Endothelial cell of umbilical vein (primary cell): ENCODE data around the gene ZDHHC19. TPM values are rescaled to one million over a fixed set of nuclear protein-coding genes. Genes with fewer than 3 reads are reported as not detected.

Source experiments
- BruUV-seq: library from RNA; stranded (reverse); fragments of 400-500 nt; replicated peaks from 2 replicates; lab custom pipeline; 2021; lab: Mats Ljungman, UMichigan
- CTCF ChIA-PET: fragments of 300-600, 350-600 bp; sonication (Branson Sonifier 250); formaldehyde crosslinking; loops from one replicate; lab custom pipeline; 2021; ENCODE audit warnings: antibody characterized with exemption, inconsistent platforms; lab: Charles Lee
- POLR2A ChIA-PET: fragments of 300-600, 350-600 bp; sonication (Branson Sonifier 250); formaldehyde crosslinking; loops from one replicate; lab custom pipeline; 2021; ENCODE audit warnings: antibody characterized with exemption, inconsistent platforms; lab: Charles Lee
- DNase-seq: peaks from one replicate; pipeline ENCODE4 v3.0.0-alpha.2; 2011; ENCODE audit warnings: low read depth, low spot score
- FAIRE-seq: peaks from 2 replicates; lab custom pipeline; 2011; peaks lifted over from hg19 to GRCh38; lab: Jason Lieb, UNC
- H2AFZ ChIP-seq: 2 replicates; pipeline ENCODE4 v1.6.0; 2012; ENCODE audit warnings: low read depth, low read length, control low read depth, inconsistent platforms
- H3K27ac ChIP-seq: 2 replicates; pipeline ENCODE4 v1.5.1; 2011; ENCODE audit warnings: low read depth, mild to moderate bottlenecking, control low read depth, low read length, moderate library complexity; ENCODE audit not compliant: insufficient read depth
- H3K27me3 ChIP-seq, 2 experiments: 2 replicates each; pipeline versions ENCODE4 v1.6.0 to v1.6.1; 2011; ENCODE audit warnings: low read length in 2 of 2, mixed read lengths in 1 of 2; ENCODE audit not compliant: control insufficient read depth in 2 of 2, insufficient read depth in 2 of 2
- H3K36me3 ChIP-seq, 2 experiments: 2 replicates in 1 of 2; 3 replicates in 1 of 2; pipeline ENCODE4 v1.5.1; 2011; ENCODE audit warnings: low read length in 2 of 2, mild to moderate bottlenecking in 1 of 2, moderate library complexity in 1 of 2; ENCODE audit not compliant: control insufficient read depth in 2 of 2, insufficient read depth in 2 of 2; ENCODE audit errors: extremely low read depth in 1 of 2
- H3K4me1 ChIP-seq: 3 replicates; pipeline ENCODE4 v1.5.1; 2011; ENCODE audit warnings: mild to moderate bottlenecking, low read length; ENCODE audit not compliant: control insufficient read depth, insufficient read depth; ENCODE audit errors: extremely low read depth
- H3K4me2 ChIP-seq: 2 replicates; pipeline ENCODE4 v1.6.1; 2011; ENCODE audit warnings: low read length, control low read depth, mixed read lengths; ENCODE audit not compliant: insufficient read depth
- H3K4me3 ChIP-seq, 3 experiments: fragments of 200-600 bp in 1 of 3; sonication (generic), shearing (Covaris generic) in 1 of 3; replicated peaks in 1 of 3; 2 replicates each; pipeline ENCODE4 v1.5.1; 2011 to 2016; ENCODE audit warnings: control low read depth in 3 of 3, low read length in 3 of 3, mild to moderate bottlenecking in 2 of 3, inconsistent platforms in 1 of 3, low read depth in 1 of 3, moderate library complexity in 1 of 3; ENCODE audit not compliant: insufficient read depth in 1 of 3
- H3K79me2 ChIP-seq: 2 replicates; pipeline ENCODE4 v1.6.0; 2012; ENCODE audit warnings: low read length, inconsistent platforms; ENCODE audit not compliant: control insufficient read depth, insufficient read depth
- H3K9ac ChIP-seq: replicated peaks from 2 replicates; pipeline ENCODE3; 2011; ENCODE audit warnings: low read length, control low read depth; ENCODE audit not compliant: insufficient read depth; ENCODE audit errors: extremely low read depth
- H3K9me1 ChIP-seq: replicated peaks from 3 replicates; pipeline ENCODE4 v1.6.0; 2011; ENCODE audit warnings: mild to moderate bottlenecking, low read length; ENCODE audit not compliant: control insufficient read depth, insufficient read depth; ENCODE audit errors: extremely low read depth
- H3K9me3 ChIP-seq: replicated peaks from 2 replicates; pipeline ENCODE4 v1.5.1; 2012; ENCODE audit warnings: low read length, inconsistent platforms; ENCODE audit not compliant: control insufficient read depth, insufficient read depth
- H4K20me1 ChIP-seq: replicated peaks from 2 replicates; pipeline ENCODE3; 2011; ENCODE audit warnings: mild to moderate bottlenecking, low read length; ENCODE audit not compliant: control insufficient read depth, insufficient read depth; ENCODE audit errors: extremely low read depth
- EZH2 ChIP-seq: IDR thresholded peaks from 2 replicates; pipeline ENCODE4 v1.6.1; 2012; ENCODE audit warnings: borderline replicate concordance, low read depth, mild to moderate bottlenecking, moderate library complexity, low read length, inconsistent platforms; ENCODE audit not compliant: severe bottlenecking
- FOS ChIP-seq: IDR thresholded peaks from 2 replicates; pipeline ENCODE4 v1.6.1; 2011; ENCODE audit warnings: mild to moderate bottlenecking, low read length, moderate library complexity, borderline replicate concordance; ENCODE audit not compliant: insufficient read depth
- GATA2 ChIP-seq: IDR thresholded peaks from 2 replicates; pipeline ENCODE4 v1.7.0; 2011; ENCODE audit warnings: low read depth, mild to moderate bottlenecking, moderate library complexity, mixed read lengths, low read length; ENCODE audit not compliant: insufficient read length, insufficient read depth
- JUN ChIP-seq: IDR thresholded peaks from 2 replicates; pipeline ENCODE4 v1.6.1; 2011; ENCODE audit warnings: borderline replicate concordance, low read depth; ENCODE audit not compliant: insufficient read length, insufficient read depth
- MAX ChIP-seq: IDR thresholded peaks from 2 replicates; pipeline ENCODE4 v1.6.1; 2011; ENCODE audit not compliant: insufficient read depth, insufficient read length
- MYC ChIP-seq: IDR thresholded peaks from one replicate; pipeline ENCODE4 v1.6.1; 2011; ENCODE audit warnings: mild to moderate bottlenecking, low read depth, low read length
- POLR2A ChIP-seq: IDR thresholded peaks from 2 replicates; pipeline ENCODE4 v1.6.1; 2012; ENCODE audit warnings: low read depth, mild to moderate bottlenecking, control low read depth, low read length
- POLR2AphosphoS5 ChIP-seq: IDR thresholded peaks from 2 replicates; pipeline ENCODE4 v1.6.1; 2012; ENCODE audit warnings: low read depth, mild to moderate bottlenecking, control low read depth, low read length, moderate library complexity; ENCODE audit not compliant: insufficient read depth
- dilution Hi-C: fragments of 300-500 bp; cut with MboI; formaldehyde crosslinking; loops from one replicate; pipeline ENCODE4 v1.15.0; 2019; ENCODE audit warnings: low sequenced_read_pairs; ENCODE audit not compliant: extremely low pct_ligation_motif_present
- intact Hi-C: fragments of 100-400 bp; cut with micrococcal nuclease; formaldehyde crosslinking; loops from one replicate; pipeline ENCODE4 v1.10.0; 2022
- polyA plus RNA-seq, 4 experiments: library from polyadenylated mRNA; depleted of rRNA in 3 of 4; stranded (reverse) in 3 of 4; unstranded in 1 of 4; fragments of >200 nt; gene quantifications; 2 replicates each; pipeline versions ENCODE4 v1.2.1 to v1.2.3, GENCODE V29; 2011 to 2012; ENCODE audit warnings: missing spikeins in 1 of 4
- total RNA-seq: library from RNA; stranded (reverse); gene quantifications from 2 replicates; pipeline ENCODE4 v1.2.3, GENCODE V29; 2021
- TF ChIP-seq, protein P1 (sequence below), 2 donors: IDR thresholded peaks; 1 replicate in 1 of 2; 2 replicates in 1 of 2; pipeline ENCODE4 v1.5.1; 2011; ENCODE audit warnings: low read length in 2 of 2, mild to moderate bottlenecking in 2 of 2, moderate library complexity in 2 of 2, control low read depth in 1 of 2, inconsistent platforms in 1 of 2, low read depth in 1 of 2; ENCODE audit not compliant: insufficient read depth in 1 of 2; ENCODE audit errors: extremely low read depth in 1 of 2

The ZDHHC19 gene
- total and polyA plus RNA-seq, 2 donors (not counting 3 experiments of a cell fraction or from before 2014, with no cell fraction given), result not detected

DNA sequence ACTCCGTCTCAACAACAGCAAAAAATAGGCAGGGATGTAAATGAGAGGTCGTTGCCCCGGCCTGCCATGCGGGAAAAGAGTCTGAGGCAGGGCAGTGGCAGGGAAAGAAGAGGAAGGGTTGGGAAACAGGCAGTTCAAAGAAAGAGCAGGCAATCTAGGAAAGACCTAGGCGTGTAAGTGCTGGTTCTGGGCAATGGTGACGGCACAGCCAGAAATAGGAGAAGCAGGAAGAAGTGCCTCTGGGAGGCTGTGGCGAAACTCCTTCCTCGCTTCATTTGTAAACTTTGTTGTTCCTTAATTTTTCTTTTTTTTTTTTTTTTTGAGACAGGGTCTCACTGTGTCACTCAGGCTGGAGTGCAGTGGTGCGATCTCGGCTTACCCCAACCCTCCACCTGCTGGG, 9.4 kb upstream of the ZDHHC19 start:
- peaks cover 4 to 7% of the 10 kb centered on the region in 2 experiments for H3K27me3 ChIP-seq
- DNase-seq, result no peak
- H3K36me3 ChIP-seq, result no peaks in the 10 kb centered on the region
- no peak overlapping the region for H3K9ac ChIP-seq
- no peaks in the 10 kb centered on the region for H4K20me1 ChIP-seq
- H3K27ac ChIP-seq, result no peak overlapping the region
- no peak overlapping the region for H3K4me3 ChIP-seq
- dilution Hi-C loops (no loop called here), intact Hi-C loops (no loop called here)
- FAIRE-seq, result no peak
- H3K79me2 ChIP-seq, result no peaks in the 10 kb centered on the region
- H3K4me2 ChIP-seq, result no peak overlapping the region
- CTCF ChIA-PET, result interaction anchor here (0.6 to 0.9 kb wide), 2 partner anchors 33 to 236 kb away, joined by 4 read pairs; no protein-coding TSS in a partner anchor
- no peaks in the 10 kb centered on the region for H3K9me3 ChIP-seq
- POLR2A ChIA-PET, result no interaction called here
- H2AFZ ChIP-seq, result no peak overlapping the region
- H3K9me1 ChIP-seq, result no peaks in the 10 kb centered on the region
- H3K4me1 ChIP-seq, result no peaks in the 10 kb centered on the region
- TF ChIP-seq POLR2AphosphoS5, result no peak
- TF ChIP-seq, protein P1, sequence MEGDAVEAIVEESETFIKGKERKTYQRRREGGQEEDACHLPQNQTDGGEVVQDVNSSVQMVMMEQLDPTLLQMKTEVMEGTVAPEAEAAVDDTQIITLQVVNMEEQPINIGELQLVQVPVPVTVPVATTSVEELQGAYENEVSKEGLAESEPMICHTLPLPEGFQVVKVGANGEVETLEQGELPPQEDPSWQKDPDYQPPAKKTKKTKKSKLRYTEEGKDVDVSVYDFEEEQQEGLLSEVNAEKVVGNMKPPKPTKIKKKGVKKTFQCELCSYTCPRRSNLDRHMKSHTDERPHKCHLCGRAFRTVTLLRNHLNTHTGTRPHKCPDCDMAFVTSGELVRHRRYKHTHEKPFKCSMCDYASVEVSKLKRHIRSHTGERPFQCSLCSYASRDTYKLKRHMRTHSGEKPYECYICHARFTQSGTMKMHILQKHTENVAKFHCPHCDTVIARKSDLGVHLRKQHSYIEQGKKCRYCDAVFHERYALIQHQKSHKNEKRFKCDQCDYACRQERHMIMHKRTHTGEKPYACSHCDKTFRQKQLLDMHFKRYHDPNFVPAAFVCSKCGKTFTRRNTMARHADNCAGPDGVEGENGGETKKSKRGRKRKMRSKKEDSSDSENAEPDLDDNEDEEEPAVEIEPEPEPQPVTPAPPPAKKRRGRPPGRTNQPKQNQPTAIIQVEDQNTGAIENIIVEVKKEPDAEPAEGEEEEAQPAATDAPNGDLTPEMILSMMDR (IDR thresholded peaks at IDR 0.05; ENCODE audit: extremely low read depth in 1 of 2, insufficient read depth in 1 of 2, low read depth in 1 of 2, low read length in 2 of 2), result no peak
- TF ChIP-seq JUN, result no peak
- TF ChIP-seq GATA2, result no peak
- no peak for TF ChIP-seq POLR2A
- no peak for TF ChIP-seq MAX
- no peak for TF ChIP-seq MYC
- no peak for TF ChIP-seq EZH2
- TF ChIP-seq FOS, result no peak
- no TSS peak for BruUV-seq
